NCI-H748 (cell line): ENCODE measurements around the gene MRPL52.
A peak's percentile ranks its signal among the peaks of the same experiment; 100 is the strongest.
"Not testable (repeated sequence)": the region's sequence is repeated elsewhere in the genome, so short reads cannot be mapped to it uniquely, and the experiment has no call there.

Source experiments
- DNase-seq: peaks from one replicate; lab custom pipeline; 2025; ENCODE audit not compliant: unreplicated experiment; lab: John Stamatoyannopoulos, UW

The MRPL52 gene

DNA sequence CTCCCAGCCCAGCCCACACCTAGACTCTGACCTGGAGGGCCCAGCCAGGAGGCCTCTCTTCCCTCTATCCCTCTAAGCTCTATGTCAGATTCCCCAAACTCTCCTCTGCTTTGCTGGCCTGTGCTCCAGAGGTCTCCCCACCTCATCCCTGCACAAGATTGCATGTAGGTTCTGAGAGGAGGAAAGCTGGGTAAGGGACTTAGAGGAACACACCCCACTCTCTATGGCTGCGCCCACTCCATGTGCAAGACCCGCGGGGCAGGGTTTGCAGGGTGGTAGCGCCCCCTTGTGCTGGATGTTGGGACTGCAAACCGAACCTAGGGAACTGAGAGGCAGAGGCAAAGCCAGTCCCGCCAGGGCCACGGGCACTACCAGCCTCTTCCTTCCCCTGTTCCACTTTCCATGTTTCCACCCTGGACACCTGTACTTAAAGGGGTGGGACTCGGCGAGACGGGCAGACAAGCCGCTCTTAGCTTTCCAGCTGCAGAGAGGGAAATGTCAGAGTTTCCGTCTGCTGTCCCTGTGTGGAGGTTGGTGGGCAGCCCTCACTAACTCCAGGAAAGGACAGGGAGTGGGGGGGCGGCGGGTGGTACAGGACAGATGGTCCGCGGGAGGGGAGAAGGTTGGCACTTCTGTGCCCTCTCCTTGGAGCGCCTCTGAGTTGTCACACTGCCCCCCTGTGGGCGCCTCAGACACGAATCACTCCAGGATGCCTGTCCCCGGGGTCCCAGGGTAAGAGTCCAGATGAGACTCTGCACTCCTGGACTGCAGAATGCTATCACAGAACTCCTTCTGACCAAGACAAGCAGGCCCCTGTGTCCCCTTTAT is 23.5 kb downstream of the MRPL52 start:
- peak; percentile 74 for DNase-seq

DNA sequence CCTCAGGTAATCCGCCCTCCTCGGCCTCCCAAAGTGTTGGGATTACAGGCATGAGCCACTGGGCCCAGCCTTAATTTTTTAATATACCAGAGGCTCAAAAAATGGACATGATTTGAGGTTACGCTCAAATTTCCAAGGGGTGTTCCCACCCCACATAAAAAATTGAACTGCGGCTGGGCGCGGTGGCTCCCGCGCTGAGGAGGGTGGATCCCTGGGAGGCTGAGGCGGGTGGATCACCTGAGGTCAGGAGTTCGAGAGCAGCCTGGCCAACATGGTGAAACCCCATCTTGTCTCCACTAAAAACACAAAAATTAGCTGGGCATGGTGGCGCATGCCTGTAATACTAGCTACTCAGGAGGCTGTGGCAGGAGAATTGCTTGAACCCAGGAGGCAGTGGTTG is 24.6 kb downstream of the MRPL52 start:
- DNase-seq = not testable (repeated sequence)

DNA sequence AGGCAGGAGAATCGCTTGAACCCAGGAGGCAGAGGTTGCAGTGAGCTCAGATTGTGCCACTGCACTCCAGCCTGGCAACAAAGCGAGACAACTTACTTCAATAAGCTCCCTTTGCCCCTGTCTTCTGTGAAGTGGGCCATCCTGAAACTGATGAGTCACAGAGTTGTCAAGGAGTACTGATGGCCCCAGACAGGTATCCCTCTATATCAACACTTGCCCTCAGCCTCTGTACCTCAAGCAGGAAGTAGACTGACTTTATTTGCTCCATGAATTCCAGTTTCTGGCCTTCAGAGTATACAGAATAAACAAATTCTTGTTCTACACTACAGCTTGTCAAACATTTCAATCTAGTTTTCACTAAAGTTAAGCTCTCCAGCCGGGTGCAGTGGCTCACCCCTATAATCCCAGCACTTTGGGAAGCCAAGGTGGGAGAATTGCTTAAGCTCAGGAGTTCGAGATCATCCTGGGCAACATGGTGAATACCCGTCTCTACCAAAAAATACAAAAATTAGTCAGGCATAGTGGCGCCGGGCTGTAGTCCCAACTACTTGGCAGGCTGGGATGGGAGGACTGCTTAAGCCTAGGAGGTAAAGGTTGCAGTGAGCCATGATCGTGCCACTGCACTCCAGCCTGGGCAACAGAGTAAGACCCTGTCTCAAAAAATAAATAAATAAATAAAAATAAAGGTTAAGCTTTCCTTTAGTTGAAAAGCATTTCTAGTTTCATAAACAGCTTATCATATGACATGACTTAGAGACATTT is 25.5 kb downstream of the MRPL52 start:
- DNase-seq = no peak

DNA sequence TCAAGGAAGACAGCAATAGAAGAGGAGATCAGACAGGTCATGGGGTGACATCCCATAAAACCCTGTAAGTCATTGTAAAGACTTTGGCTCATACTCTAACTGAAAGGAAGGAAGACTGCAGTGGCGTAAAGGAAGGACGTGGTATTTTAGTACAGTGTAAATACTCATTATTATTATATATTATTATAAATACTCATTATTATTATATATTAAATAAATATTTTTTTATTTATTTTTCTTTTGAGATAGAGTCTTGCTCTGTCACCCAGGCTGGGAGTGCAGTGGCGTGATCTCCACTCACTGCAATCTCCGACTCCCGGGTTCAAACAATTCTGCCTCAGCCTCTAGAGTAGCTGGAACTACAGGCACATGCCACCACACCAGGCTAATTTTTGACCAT is 26.7 kb downstream of the MRPL52 start:
- no peak for DNase-seq

DNA sequence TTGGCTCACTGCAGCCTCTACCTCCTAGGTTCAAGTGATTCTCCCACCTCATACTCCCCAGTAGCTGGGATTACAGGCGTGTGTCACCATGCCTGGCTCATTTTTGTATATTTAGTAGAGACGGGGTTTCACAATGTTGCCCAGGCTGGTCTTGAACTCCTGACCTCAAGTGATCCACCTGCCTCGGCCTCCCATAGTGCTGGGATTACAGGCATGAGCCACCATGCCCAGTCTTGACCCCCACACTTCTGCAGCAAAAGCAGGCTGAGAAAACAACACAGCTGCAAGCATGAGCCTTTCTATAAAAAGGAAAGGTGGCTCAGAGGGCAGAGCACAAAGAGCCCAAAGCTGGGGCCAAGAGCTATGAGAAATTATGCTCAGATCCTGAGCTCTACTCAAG is 30.7 kb downstream of the MRPL52 start:
- not testable (repeated sequence) for DNase-seq

DNA sequence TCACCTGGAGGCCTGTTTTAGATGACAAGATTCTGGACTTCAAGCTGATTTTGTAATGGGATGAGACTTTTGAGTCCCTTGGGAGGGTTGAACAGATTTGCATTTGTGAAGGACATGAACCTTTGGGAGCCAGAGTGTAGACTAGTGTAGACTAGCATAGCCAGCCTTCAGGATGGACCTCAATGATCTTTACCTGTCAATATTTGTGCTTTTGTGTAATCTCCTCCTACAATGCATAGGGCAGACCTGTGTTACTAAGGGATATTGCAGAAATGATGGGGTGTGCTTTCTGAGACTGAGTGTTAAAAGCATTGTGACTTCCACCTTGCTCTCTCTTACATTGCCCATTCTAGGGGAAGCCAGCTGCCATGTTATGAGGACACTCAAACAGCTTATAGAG is 32.0 kb downstream of the MRPL52 start:
- DNase-seq = no peak

DNA sequence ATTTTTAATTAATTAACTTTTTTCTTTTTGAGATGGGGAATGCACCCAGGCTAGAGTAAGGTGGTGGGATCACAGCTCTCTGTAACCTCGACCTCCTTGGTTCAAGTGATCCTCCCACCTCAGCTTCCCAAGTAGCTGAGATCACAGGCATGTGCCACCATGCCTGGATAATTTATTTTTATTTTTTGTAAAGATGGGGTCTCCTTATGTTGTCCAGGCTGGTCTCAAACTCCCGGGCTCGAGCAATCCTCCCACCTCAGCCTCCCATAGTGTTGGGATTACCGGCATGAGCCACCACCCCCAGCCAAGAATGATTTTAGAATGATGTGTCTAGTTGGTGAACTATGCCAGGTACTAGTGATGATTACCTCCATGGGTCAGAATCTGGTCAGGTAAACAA is 35.3 kb downstream of the MRPL52 start:
- DNase-seq = no peak

DNA sequence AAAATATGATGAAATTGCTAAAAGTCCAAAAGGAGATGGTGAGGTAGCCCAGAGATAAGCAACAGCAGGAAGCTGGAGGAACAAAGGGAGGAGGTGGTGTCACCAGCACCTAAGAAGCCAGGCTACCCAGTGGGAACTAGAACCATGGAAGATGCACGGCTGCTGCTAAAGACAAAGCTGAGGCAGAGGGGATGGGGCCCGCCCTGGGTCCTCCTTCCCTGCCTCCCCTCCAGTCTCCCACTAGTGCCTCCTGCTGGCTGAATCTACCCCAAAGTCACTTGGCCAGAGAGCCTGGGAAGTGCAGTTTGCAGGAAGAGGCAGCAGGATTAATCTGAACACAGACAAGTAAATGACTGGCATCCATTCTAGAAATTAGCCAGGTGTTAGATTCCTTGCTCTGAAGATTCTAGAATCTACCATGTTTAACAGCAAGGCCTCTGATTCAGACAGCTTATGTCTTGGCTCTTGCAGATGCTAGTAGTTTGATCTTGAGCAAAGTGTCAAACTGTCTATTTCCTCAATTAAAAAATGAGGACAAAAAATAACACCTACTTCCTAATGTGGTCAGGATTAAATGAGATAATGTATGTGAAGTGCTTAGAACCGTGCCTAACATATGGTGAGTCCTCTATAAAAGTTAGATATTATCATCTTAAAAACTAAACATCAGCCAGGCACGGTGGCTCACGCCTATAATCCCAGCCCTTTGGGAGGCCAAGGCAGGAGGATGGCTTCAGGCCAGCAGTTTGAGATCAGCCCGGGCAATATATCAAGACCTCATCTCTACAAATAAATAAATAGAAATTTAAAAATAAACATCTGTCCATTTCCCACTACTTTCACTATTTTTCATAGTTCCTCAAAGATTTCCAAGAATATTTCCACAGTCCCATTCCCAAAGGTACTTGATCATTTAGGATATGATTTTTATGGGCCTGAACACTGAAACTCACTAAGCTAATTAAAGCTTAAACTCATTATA is 36.0 kb downstream of the MRPL52 start:
- DNase-seq = no peak

DNA sequence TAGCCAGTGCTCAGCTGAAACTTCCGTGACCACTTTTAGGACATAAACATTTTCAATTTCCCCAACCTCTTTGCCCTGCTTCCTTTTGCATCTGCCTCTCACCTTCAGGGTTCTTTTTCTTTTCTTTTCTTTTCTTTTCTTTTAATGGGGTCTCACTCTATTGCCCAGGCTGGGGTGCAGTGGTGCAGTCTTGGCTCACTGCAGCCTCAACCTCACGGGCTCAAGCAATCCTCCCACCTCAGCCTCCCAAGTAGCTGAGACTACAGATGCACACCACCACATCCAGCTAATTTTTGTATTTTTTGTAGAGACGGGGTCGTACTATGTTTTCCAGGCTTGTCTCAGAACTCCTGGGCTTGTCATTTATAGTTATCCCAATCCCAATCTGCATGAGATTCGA is 37.2 kb downstream of the MRPL52 start:
- DNase-seq = no peak

DNA sequence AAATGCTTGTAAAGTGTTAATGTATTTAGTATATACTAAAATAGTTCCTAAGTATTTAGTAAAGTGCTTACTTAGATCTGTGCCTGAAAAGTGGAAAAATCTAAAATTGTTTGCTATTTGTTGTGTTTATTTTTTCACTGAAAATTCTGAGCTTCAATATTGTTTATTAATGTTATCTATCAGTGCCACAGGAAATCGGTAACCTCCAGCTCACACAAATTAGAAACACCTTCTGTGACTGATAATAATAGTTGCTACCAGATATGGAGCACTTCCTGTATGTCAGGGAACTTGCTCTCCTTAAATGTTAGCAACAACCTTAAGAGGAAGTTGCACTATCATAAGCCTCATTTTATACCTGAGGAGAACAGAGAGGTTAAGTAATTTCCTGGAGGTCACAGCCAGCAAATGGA is 41.1 kb downstream of the MRPL52 start:
- no peak for DNase-seq

DNA sequence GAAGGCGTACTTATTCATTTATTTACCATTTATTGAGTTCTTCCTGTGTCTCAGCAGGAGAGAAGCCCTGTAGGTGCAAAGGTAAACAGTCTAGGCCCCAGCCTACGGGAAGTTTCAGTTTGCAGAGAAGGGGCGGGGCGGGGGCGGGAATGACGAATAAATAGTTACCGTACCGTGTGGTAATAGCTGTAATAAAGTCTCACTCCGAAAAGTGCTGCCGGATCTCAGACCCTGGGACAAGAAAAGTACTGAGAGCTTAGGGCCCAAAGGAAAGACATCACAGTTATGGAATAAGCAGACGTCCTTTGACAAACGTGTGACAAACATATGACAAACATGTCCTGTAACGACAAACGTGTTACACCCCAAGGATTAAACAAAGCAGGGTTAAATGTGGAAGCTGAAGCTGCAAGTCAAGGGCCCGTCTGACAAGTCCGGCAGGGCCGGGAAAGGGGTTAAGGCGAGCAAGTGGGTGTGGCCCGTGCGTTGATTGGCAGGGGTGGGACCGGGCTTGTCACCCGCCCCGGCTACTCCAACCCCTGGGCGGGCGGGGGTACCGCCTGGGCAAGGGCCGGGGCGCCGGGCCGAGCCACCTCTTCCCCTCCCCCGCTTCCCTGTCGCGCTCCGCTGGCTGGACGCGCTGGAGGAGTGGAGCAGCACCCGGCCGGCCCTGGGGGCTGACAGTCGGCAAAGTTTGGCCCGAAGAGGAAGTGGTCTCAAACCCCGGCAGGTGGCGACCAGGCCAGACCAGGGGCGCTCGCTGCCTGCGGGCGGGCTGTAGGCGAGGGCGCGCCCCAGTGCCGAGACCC is 41.7 kb downstream of the MRPL52 start, which contains the start of gene LRP10:
Gene LRP10 (plus strand): TSS at position 517 of the 809 bp plus-strand sequence. CDS start 564 bp downstream, outside the sequence.
- peak; percentile 91 for DNase-seq

DNA sequence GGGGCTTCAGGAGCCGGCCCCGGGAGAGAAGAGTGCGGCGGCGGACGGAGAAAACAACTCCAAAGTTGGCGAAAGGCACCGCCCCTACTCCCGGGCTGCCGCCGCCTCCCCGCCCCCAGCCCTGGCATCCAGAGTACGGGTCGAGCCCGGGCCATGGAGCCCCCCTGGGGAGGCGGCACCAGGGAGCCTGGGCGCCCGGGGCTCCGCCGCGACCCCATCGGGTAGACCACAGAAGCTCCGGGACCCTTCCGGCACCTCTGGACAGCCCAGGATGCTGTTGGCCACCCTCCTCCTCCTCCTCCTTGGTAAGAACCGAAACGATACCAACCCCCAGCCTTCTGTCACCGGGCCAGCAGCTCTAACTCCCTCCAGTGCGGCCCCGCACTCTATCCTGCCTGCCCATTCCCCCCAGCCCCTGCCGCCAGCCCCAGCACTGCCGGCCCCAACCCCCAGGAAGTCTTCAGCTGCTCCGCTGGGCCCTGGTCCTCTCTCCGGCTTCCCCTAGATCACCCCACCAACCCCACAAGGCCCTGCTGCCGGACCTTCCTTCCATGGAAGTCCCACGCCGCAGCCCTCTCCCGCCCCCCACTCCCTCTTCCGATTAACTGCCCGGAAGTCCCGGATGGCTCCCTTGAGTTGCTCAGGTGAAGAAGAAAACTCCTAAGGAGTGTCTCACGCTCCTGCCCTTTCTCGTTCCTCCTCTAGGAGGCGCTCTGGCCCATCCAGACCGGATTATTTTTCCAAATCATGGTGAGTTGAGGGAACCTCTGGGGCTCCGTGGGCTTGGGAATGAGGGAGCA is 42.5 kb downstream of the MRPL52 start:
- DNase-seq = peak; percentile 90

DNA sequence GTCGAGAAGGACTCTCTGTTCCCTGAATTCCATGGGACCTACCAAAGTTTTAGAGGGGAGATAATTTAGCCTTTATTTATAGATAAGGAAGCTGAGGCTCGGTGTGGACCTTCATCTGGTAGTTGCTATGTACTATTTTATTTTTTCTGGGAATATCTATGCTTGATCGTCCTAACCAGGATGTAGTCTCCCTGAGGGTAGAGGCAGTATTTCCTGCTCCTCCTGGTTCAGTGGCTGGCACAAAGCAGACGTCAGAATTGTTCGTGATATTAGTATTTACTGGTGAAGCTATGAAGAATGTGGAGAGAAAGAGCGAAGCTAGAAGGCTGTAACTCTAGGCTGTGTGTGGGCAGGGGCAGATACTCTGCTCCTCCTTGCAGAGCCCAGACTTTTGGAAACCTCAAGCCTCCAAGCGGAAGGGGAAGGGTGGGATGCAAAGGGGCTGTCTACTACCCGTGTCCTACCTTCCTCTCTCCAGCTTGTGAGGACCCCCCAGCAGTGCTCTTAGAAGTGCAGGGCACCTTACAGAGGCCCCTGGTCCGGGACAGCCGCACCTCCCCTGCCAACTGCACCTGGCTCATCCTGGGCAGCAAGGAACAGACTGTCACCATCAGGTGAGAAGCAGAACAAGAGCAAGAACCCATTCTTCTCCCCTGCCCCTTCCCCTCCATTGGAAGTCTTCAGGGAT is 43.3 kb downstream of the MRPL52 start:
- no peak for DNase-seq

DNA sequence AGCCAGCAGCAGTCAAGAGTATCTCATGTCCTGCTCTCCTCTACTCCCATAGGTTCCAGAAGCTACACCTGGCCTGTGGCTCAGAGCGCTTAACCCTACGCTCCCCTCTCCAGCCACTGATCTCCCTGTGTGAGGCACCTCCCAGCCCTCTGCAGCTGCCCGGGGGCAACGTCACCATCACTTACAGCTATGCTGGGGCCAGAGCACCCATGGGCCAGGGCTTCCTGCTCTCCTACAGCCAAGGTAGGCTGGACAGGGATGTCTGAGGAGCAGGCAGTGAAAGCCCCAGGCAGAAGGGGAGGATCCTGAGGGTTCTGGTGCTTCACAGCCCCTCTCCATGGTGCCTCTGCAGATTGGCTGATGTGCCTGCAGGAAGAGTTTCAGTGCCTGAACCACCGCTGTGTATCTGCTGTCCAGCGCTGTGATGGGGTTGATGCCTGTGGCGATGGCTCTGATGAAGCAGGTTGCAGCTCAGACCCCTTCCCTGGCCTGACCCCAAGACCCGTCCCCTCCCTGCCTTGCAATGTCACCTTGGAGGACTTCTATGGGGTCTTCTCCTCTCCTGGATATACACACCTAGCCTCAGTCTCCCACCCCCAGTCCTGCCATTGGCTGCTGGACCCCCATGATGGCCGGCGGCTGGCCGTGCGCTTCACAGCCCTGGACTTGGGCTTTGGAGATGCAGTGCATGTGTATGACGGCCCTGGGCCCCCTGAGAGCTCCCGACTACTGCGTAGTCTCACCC is 45.5 kb downstream of the MRPL52 start:
- no peak for DNase-seq

DNA sequence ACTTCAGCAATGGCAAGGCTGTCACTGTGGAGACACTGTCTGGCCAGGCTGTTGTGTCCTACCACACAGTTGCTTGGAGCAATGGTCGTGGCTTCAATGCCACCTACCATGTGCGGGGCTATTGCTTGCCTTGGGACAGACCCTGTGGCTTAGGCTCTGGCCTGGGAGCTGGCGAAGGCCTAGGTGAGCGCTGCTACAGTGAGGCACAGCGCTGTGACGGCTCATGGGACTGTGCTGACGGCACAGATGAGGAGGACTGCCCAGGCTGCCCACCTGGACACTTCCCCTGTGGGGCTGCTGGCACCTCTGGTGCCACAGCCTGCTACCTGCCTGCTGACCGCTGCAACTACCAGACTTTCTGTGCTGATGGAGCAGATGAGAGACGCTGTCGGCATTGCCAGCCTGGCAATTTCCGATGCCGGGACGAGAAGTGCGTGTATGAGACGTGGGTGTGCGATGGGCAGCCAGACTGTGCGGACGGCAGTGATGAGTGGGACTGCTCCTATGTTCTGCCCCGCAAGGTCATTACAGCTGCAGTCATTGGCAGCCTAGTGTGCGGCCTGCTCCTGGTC is 46.1 kb downstream of the MRPL52 start:
- DNase-seq = no peak

DNA sequence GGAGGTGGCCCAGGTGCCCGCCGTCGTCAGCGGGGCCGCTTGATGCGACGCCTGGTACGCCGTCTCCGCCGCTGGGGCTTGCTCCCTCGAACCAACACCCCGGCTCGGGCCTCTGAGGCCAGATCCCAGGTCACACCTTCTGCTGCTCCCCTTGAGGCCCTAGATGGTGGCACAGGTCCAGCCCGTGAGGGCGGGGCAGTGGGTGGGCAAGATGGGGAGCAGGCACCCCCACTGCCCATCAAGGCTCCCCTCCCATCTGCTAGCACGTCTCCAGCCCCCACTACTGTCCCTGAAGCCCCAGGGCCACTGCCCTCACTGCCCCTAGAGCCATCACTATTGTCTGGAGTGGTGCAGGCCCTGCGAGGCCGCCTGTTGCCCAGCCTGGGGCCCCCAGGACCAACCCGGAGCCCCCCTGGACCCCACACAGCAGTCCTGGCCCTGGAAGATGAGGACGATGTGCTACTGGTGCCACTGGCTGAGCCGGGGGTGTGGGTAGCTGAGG is 47.4 kb downstream of the MRPL52 start:
- no peak for DNase-seq
